GM21390 (cell line): ENCODE data around the gene FAM13A.
A peak's percentile ranks its signal among the peaks of the same experiment; 100 is the strongest.

Experiments used
- ATAC-seq: cut with Tn5 transposase; IDR thresholded peaks from one replicate; pipeline ENCODE4 v1.9.1; 2021; ENCODE audit not compliant: unreplicated experiment

The FAM13A gene

GRCh38 chr4:88818631-88819470 is 238.1 kb downstream of the FAM13A start:
- ATAC-seq, result no peak

GRCh38 chr4:88817740-88818139 is 239.2 kb downstream of the FAM13A start:
- peak; percentile 59 for ATAC-seq

GRCh38 chr4:88816360-88816759 is 240.6 kb downstream of the FAM13A start:
- ATAC-seq, result no peak

- no peak for ATAC-seq
Observed at GRCh38 chr4:88814043-88814617, 242.9 kb downstream of the FAM13A start.

GRCh38 chr4:88813013-88813412 is 244.0 kb downstream of the FAM13A start:
- no peak for ATAC-seq

GRCh38 chr4:88812420-88812819 is 244.6 kb downstream of the FAM13A start:
- ATAC-seq, result no peak

- ATAC-seq, result no peak
Observed at GRCh38 chr4:88811904-88812303, 245.1 kb downstream of the FAM13A start.

GRCh38 chr4:88810325-88810724 is 246.7 kb downstream of the FAM13A start:
- no peak for ATAC-seq

- ATAC-seq, result no peak
Observed at GRCh38 chr4:88809576-88810219, 247.3 kb downstream of the FAM13A start.

GRCh38 chr4:88809101-88809500 is 247.9 kb downstream of the FAM13A start:
- no peak for ATAC-seq

- ATAC-seq, result no peak
Observed at GRCh38 chr4:88807499-88807898, 249.5 kb downstream of the FAM13A start.

- no peak for ATAC-seq
Observed at GRCh38 chr4:88804234-88804633, 252.8 kb downstream of the FAM13A start.

- ATAC-seq, result peak; percentile 82
Observed at GRCh38 chr4:88803600-88804096, 253.3 kb downstream of the FAM13A start.

- no peak for ATAC-seq
Observed at GRCh38 chr4:88802585-88803286, 254.2 kb downstream of the FAM13A start.

- ATAC-seq, result no peak
Observed at GRCh38 chr4:88802138-88802537, 254.8 kb downstream of the FAM13A start.

- ATAC-seq, result no peak
Observed at GRCh38 chr4:88799900-88800299, 257.1 kb downstream of the FAM13A start.

- no peak for ATAC-seq
Observed at GRCh38 chr4:88797725-88798124, 259.3 kb downstream of the FAM13A start.

- no peak for ATAC-seq
Observed at GRCh38 chr4:88796545-88796944, 260.4 kb downstream of the FAM13A start.

GRCh38 chr4:88794952-88795351 is 262.0 kb downstream of the FAM13A start:
- no peak for ATAC-seq

GRCh38 chr4:88794087-88794690 is 262.8 kb downstream of the FAM13A start:
- no peak for ATAC-seq

- ATAC-seq, result peak; percentile 66
Observed at GRCh38 chr4:88793475-88793874, 263.5 kb downstream of the FAM13A start.
